GM18526 (cell line): ENCODE measurements around the gene RAB40A.

Source experiments
- POLR2A ChIP-seq: IDR thresholded peaks from 3 replicates; pipeline ENCODE4 v1.6.1; 2011; ENCODE audit not compliant: insufficient read length; ENCODE audit errors: extremely low read depth

RAB40A gene

DNA sequence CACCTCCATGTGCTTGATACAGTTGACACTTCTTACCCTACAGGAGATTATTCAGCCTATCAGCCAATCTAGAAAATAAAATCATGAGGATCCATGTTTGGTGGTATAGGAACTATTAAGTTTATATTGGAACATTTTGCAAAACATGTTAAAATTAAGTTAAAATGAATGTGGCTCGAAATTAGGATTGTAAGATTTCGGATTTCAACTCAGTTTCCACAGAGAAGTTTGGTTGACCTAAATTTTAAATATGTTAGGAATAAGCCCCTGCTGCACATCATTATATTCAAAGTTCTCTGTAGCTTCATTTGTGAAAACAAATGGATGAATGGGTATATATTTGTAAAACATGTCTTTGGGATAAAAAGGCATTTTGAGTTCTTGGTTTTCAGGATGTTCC lies at the start of gene RAB40A:
Gene RAB40A (minus strand): TSS at position 101 of the 400 bp plus-strand sequence. CDS start 18,733 bp downstream, outside the sequence.
- TF ChIP-seq POLR2A, result no peak

GRCh38 chrX:103565752-103566151 lies 46.5 kb upstream of the RAB40A start:
- no peak for TF ChIP-seq POLR2A

GRCh38 chrX:103565197-103565596 lies 45.9 kb upstream of the RAB40A start:
- TF ChIP-seq POLR2A, result no peak

DNA sequence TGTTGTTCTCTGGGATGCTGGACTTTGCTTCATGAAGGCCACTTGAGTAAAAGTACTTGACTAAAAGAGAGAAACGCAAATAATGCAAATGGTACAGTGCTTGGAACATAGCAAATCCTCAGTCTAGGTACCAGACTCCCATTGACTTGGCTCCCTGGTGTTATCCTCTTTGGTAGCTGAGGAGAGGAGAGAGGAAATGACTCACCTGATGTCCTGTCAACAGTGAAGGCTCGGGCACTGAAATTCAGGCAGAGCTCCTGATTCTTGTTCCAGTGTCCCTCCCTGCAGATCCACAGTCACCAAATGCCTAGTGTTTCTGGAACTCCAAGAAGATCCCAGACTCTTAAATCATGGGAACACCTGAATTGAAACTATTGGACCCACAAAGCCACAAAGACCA lies 43.5 kb upstream of the RAB40A start:
- no peak for TF ChIP-seq POLR2A

DNA sequence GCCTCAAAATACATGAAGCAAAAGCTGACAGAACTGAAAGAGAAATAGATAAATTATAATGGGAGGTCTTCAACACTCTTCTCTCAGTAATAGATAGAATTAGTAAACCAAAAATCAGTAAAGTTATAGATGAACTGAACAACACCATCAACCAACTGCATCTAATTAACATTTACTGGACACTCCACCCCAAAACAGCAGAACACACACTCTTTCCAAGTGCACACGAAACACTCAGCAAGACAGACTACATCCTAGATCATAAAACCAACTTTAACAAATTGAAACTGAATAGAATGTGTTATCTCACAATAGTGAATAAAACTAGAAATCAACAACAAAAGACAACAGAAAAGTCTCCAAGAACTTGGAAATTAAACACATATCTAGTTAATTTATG lies 41.0 kb upstream of the RAB40A start:
- no peak for TF ChIP-seq POLR2A

DNA sequence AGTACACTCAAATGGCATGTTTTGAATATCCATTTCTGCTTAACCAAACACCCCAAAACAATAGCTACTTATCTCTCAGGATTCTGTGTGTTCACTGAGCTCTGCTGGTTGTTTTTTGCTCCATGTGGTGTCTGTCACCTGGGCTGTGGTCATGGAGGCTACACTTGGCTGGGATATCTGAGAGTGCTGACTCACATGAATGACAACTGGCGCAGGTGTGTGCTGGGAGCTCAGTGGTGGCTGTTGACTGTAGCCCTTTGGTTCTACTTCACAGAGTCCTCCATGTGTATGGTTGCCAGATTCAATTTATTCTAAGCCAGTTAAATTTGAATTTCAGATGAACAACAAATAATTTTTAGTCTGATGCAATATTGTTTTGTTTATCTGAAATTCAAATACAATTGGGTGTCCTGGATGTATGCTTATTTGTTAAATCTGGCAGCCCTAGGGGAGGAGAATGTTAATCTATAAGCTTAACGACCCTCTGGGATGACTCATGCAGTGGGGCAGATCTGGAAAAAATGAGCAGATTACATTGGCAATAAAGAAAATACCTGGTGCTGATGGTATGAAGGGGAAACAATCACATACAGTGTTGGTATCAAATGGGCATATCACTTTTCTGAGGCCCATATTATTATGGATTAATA lies 37.8 kb upstream of the RAB40A start:
- TF ChIP-seq POLR2A, result no peak

DNA sequence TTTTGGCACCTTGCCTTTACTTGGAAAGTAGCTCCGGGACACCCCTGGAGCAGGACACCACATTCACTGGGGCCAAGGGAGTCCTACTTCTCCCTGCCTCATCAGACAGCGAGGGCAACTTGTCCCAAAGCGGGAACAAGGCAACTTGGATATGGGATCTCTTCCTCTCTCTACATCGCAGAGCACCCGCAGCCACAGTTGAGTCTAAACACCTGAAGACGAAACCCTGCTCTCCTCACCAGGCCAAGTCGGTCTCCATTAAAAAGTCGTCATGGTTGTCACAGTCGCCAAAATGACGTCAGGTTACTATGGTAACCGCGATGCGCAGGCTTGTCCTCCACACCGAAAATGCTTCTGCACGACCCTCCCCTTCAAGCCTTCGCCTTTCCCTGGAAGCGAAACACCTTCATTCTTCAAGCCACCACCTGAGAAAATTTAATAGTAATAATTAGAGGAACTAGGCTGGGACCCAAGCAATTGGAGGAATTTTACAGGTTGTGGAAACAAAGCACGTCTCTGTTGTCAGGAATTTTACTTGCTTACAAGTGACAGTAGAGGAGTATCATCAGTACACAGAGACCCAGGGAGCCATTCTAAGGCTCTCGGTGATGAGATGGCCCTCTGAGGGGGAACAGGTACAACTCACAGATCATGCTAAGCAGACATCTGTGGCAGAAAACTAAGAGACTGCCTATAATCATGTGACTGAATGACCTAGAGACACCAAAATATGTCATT lies 35.6 kb upstream of the RAB40A start:
- peak; percentile 44 for TF ChIP-seq POLR2A

GRCh38 chrX:103552236-103552635 lies 32.9 kb upstream of the RAB40A start:
- TF ChIP-seq POLR2A, result no peak

DNA sequence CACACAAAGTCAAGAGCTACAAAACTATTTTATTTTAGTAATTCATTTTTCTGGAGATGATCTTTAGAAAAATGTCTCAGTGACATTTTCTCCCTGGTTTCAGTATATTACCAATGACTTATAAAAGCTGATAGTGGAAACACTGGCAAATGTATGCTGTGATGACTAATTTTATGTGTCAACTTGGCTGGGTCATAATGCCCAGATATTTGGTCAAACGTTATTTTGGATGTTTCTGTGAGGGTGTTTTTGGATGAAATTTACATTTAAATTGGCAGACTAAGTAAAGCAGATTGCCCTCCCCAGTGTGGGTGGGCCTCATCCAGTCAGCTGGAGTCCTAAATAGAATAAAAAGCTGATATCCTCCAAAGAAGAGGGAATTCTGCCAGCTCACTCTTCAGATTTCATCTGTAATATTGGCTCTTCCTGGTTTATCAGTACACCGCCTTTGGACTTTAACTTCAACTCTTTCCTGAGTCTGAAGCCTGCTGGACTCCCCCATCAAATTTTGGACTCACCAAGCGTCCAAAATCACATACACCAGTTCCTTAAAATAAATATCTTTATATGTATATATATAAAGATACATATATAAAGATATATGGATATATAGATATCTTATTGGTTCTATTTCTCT lies 31.2 kb upstream of the RAB40A start:
- TF ChIP-seq POLR2A, result no peak

GRCh38 chrX:103549916-103550315 lies 30.6 kb upstream of the RAB40A start:
- no peak for TF ChIP-seq POLR2A

GRCh38 chrX:103540145-103540544 lies 20.9 kb upstream of the RAB40A start:
- no peak for TF ChIP-seq POLR2A

GRCh38 chrX:103539695-103540094 lies 20.4 kb upstream of the RAB40A start:
- no peak for TF ChIP-seq POLR2A

DNA sequence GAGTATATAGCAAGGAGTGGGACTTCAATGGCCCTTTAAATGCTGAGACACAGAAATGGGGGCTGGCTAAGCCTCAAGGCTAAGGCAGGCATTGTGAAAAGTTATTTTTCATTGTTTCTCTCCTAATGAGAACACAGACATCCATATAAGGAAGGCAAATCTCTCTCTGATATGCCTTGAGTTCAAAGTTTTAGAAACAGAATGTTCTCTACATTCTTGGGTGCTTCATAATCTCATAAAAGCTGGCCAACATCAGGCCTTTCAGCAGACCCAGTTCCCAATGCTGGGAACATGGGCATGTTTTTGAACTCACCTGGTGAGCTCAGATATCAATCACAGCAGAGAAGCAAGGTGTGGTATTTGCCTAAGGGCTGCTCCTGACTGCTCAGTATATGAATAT lies 19.4 kb upstream of the RAB40A start:
- no peak for TF ChIP-seq POLR2A

DNA sequence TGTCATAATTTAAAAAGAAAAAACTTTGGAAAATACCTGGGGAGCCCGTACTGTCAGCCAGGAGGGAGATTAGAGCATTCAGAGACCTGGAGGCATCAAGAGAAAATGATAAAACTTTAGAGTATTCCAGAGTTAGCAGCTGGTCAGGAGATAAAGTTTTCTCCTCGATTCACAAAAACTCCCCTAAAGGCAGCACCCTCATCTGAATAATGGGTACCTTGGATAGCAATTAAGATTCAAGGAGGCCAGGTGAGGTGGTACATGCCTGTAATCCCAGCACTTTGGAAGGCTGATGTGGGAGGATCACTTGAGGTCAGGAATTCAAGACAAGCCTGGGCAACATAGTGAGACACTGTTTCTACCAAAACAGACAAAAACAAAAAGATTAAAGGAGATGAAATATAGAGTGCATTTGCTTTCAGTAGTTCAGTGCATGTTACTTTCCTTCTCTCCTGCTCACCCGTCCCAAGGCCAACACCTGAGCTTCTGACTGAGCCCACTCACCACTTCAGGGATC lies 18.6 kb upstream of the RAB40A start:
- TF ChIP-seq POLR2A, result no peak

DNA sequence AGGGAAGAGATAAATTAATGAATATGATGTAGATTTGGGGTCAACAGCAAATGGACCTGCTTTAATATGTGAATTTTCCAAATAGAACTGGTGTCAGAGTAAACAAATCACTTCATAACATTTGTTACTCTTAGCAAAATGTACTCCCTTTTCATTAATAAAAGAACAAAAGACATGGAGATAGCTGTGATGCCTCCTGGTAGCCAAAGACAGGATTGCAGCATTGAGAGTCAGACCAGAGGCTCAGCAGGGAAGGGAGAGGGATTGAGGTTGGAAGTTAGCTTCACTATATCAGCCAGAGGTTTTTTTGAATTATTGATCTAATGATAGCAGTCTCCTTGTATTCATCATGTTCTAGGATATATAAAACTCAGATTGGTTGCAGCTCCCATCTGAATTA lies 17.4 kb upstream of the RAB40A start:
- TF ChIP-seq POLR2A, result no peak

DNA sequence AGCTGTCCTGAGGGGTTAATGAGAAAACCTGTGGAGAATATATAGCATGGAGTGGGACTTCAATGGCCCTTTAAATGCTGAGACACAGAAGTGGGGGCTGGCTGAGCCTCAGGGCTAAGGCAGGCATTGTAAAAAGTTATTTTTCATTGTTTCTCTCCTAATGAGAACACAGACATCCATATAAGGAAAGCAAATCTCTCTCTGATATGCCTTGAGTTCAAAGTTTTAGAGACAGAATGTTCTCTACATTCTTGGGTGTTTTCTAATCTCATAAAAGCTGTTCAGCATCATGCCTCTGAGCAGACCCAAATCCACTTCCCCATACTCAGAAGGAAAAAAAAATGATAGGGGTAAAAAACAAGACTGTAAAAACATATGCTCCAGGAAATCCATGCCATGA lies 16.8 kb upstream of the RAB40A start:
- TF ChIP-seq POLR2A, result no peak
